Glutamatergic neuron (in vitro differentiated cells): Measurements from ENCODE around the gene SNAP25. TPM values are rescaled to one million over a fixed set of nuclear protein-coding genes. Genes with fewer than 3 reads are reported as not detected.
A peak's percentile ranks its signal among the peaks of the same experiment; 100 is the strongest.

Experiments
- DNase-seq: peaks from one replicate; pipeline ENCODE4 v3.0.0; 2022
- H3K27ac Mint-ChIP-seq: one replicate; pipeline ENCODE4 v1.8.0; 2020; ENCODE audit warnings: mild to moderate bottlenecking, mixed read lengths, inconsistent platforms; ENCODE audit not compliant: unreplicated experiment
- H3K27me3 Mint-ChIP-seq: one replicate; pipeline ENCODE4 v1.8.0; 2020; ENCODE audit warnings: mild to moderate bottlenecking, moderate library complexity, mixed read lengths, inconsistent platforms; ENCODE audit not compliant: unreplicated experiment
- H3K36me3 Mint-ChIP-seq: one replicate; pipeline ENCODE4 v1.8.0; 2020; ENCODE audit warnings: mild to moderate bottlenecking, mixed read lengths, inconsistent platforms; ENCODE audit not compliant: unreplicated experiment
- H3K4me1 Mint-ChIP-seq: one replicate; pipeline ENCODE4 v1.8.0; 2020; ENCODE audit warnings: mild to moderate bottlenecking, low read depth, mixed read lengths, inconsistent platforms; ENCODE audit not compliant: unreplicated experiment
- H3K4me3 Mint-ChIP-seq: one replicate; pipeline ENCODE4 v1.8.0; 2020; ENCODE audit warnings: mild to moderate bottlenecking, mixed read lengths, inconsistent platforms; ENCODE audit not compliant: unreplicated experiment
- H3K9me3 Mint-ChIP-seq: one replicate; pipeline ENCODE4 v1.8.0; 2020; ENCODE audit warnings: mild to moderate bottlenecking, moderate library complexity, mixed read lengths, inconsistent platforms; ENCODE audit not compliant: unreplicated experiment
- total RNA-seq: library from RNA; stranded (reverse); fragmentation: NEBNext Ultra II Directional; extraction: Animal tissue kit (Norgen Biotek cat#: 25700); gene quantifications from one replicate; pipeline ENCODE4 v1.2.1, GENCODE V29; 2021; ENCODE audit not compliant: unreplicated experiment
- TF ChIP-seq, protein P1 (sequence below): fragments of 200-600 bp; sonication (generic); IDR thresholded peaks from one replicate; pipeline ENCODE4 v1.5.0; 2021; ENCODE audit not compliant: partially characterized antibody, unreplicated experiment

SNAP25 gene
- total RNA-seq, 1 donor from 2014 or later = 61.0 TPM

DNA sequence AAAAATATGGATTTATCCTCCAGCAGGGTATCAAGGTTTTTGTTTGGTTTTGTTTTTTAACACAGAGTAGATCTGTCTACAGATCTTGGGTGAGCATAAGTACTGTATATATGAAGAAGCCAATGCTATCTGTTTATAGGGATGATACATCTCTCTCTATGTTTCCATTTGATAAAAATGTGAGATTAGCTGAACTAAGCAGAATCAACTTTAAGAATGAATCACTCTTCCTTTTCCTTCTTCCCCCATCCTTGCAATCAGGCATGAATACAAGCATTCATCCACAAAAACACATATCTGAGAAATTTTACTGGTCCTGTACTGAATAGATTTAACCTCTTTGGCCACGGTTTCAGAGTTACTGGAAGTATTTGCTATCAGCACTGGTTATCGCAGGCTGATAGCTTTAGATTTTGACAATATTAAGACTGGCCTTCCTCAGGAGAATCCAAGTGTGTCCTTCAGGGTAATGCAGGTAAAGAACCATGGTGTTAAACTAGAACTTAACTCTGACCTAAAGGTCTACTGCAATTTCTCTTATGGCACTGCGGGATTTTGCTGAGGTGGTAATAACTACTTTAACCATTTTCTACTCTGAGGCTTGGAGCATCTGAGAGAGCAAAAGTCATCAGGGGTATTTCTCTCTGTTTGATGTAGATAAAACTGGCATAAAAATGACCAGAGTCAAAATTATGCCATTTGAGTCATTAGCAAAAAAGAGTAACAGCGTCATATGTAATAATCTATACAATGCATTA, 1.5 kb downstream of the SNAP25 start:
- no peak for DNase-seq
- Mint-ChIP-seq H3K9me3 (peaks cover 8% of the 10 kb centered on the region), H3K4me1 (peaks cover 30% of the 10 kb centered on the region), H3K36me3 (no peaks in the 10 kb centered on the region), H3K27ac (peak overlapping the region; percentile 2), H3K4me3 (peak overlapping the region; percentile 77), H3K27me3 (peaks cover 8% of the 10 kb centered on the region)
- TF ChIP-seq, protein P1, sequence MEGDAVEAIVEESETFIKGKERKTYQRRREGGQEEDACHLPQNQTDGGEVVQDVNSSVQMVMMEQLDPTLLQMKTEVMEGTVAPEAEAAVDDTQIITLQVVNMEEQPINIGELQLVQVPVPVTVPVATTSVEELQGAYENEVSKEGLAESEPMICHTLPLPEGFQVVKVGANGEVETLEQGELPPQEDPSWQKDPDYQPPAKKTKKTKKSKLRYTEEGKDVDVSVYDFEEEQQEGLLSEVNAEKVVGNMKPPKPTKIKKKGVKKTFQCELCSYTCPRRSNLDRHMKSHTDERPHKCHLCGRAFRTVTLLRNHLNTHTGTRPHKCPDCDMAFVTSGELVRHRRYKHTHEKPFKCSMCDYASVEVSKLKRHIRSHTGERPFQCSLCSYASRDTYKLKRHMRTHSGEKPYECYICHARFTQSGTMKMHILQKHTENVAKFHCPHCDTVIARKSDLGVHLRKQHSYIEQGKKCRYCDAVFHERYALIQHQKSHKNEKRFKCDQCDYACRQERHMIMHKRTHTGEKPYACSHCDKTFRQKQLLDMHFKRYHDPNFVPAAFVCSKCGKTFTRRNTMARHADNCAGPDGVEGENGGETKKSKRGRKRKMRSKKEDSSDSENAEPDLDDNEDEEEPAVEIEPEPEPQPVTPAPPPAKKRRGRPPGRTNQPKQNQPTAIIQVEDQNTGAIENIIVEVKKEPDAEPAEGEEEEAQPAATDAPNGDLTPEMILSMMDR = no peak

DNA sequence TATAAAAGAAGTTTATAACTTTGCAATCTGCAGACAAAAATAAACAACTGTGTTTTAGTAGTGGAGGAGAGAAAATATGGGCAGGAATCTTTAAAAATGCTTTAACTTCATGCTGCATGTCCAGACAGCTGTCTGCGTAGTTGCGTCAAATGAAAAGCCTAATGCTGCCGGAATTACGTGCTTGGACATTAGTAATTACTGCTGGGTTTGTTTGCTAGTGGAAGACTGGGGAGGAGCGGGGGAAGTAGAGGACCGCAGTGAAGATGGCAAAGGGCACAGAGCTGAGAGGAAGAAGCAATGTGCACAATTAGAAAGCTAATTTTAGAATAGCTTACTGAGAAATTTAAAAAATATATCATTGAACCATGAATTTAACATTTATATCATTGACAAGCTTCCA, 2.4 kb downstream of the SNAP25 start:
- TF ChIP-seq, protein P1 = no peak
- no peak for DNase-seq
- Mint-ChIP-seq H3K27me3 (peaks cover 8% of the 10 kb centered on the region), H3K4me1 (peaks cover 35% of the 10 kb centered on the region), H3K4me3 (peak overlapping the region; percentile 75), H3K27ac (peak overlapping the region; percentile 10), H3K9me3 (peaks cover 8% of the 10 kb centered on the region), H3K36me3 (no peaks in the 10 kb centered on the region)

DNA sequence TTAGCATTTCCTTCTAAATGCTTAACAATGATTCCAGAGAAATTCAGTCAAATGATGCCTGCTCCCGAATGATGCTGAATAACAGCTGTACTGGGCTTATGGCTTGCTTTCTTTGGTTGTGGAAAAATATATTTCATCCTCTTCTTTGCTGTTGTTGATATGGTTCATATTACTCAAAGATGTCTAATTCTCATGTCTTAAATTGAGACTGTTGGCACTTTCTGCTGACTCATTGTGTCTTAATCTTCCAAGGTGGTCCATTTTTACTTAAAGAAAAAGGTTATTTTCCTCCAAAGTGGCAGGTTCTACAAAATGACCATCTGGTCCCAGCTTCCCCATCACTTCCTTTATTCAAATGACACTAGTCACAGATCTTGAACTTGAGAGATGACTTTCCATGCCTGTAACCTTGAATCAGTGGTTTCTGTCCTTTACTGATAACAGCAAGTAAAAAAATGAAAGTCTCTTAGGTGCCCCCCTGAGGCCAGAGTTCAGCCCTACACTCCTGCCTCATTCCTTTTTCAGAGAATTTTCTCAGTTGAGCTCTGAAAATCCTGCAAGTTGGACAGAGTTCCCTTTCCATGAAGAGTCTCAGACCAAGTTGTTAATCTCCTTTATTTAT, 6.9 kb downstream of the SNAP25 start:
- no peak overlapping the region for H3K27ac Mint-ChIP-seq
- no peak overlapping the region for H3K4me3 Mint-ChIP-seq
- no peak for DNase-seq
- TF ChIP-seq, protein P1 = no peak
- H3K4me1 Mint-ChIP-seq = peaks cover 28% of the 10 kb centered on the region
- peaks cover 2% of the 10 kb centered on the region for H3K9me3 Mint-ChIP-seq
- no peaks in the 10 kb centered on the region for H3K36me3 Mint-ChIP-seq
- H3K27me3 Mint-ChIP-seq = peaks cover 3% of the 10 kb centered on the region

DNA sequence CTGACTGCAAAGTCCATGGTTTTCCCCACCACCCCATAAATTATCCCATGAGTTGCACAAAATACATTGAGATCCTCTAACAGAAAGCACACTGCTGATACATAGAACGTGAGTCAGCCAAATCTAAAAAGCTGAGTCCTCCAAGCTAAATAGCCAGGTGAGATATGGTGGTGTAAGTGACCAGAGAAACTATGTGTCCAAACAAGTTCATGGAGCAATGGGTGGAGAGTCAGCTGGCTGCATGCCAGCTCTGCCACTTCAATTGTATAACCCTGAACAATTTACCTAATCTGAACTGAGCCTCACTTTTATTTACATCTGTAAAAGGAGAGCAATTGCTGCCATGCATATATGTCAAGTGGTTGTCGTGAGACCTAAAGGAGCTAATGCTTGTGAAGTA, 9.7 kb downstream of the SNAP25 start:
- DNase-seq = no peak
- TF ChIP-seq, protein P1 = no peak
- Mint-ChIP-seq H3K27me3 (peaks cover 3% of the 10 kb centered on the region), H3K4me3 (no peak overlapping the region), H3K27ac (no peak overlapping the region), H3K36me3 (no peaks in the 10 kb centered on the region), H3K4me1 (peaks cover 11% of the 10 kb centered on the region), H3K9me3 (no peaks in the 10 kb centered on the region)

DNA sequence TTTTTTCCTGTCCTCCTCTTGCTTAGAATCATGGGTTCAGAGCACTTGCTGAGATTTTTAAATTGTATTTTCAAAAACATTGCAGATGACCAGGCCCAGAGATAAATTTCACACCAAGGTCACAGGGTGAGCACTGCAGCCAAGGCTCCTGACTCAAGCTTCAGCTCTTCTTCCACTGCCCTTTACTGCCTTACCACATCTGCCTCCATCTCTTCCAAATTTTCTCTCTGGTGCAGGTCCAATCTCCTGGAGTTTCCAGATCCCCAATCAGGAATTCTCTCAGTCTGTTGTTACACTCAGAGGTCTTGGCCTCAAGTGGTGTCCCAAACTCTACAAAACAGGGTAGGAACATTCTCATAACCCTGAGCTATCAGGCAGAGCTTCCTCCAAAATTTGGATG, 12.7 kb downstream of the SNAP25 start:
- Mint-ChIP-seq H3K36me3 (no peaks in the 10 kb centered on the region), H3K4me1 (no peaks in the 10 kb centered on the region), H3K4me3 (no peak overlapping the region), H3K9me3 (peaks cover 2% of the 10 kb centered on the region), H3K27ac (no peak overlapping the region), H3K27me3 (peaks cover 3% of the 10 kb centered on the region)
- DNase-seq = no peak
- TF ChIP-seq, protein P1 = no peak
